HCT116 (cell line): Measurements from ENCODE around the gene MAPRE3. TPM values are rescaled to one million over a fixed set of nuclear protein-coding genes. Genes with fewer than 3 reads are reported as not detected.

Experiments used
- ATAC-seq: fragments of 200-7000 bp; cut with Tn5 transposase; 2 replicates; pipeline ENCODE4 v1.9.1; 2020; ENCODE audit warnings: mild to moderate bottlenecking, moderate library complexity
- BruUV-seq: library from RNA; stranded (reverse); fragments of 400-500 nt; replicated peaks from 2 replicates; lab custom pipeline; 2021; lab: Mats Ljungman, UMichigan
- CTCF ChIA-PET: fragments of 300-600 bp; sonication (Branson Sonifier 250); formaldehyde crosslinking; loops from one replicate; lab custom pipeline; 2021; ENCODE audit warnings: antibody characterized with exemption; lab: Charles Lee
- POLR2A ChIA-PET: fragments of 300-600, 350-600 bp; sonication (Branson Sonifier 250); formaldehyde crosslinking; loops from one replicate; lab custom pipeline; 2021; ENCODE audit warnings: antibody characterized with exemption; lab: Charles Lee
- RAD21 ChIA-PET, 2 experiments: fragments of 300-600 bp; sonication (Branson Sonifier 250); formaldehyde crosslinking; loops; one replicate each; lab custom pipeline; 2023; ENCODE audit warnings: low total read pairs in 2 of 2; ENCODE audit not compliant: uncharacterized antibody in 2 of 2, unreplicated experiment in 2 of 2, low non-redundant PET in 1 of 2; lab: Charles Lee
- DNase-seq: peaks from one replicate; pipeline ENCODE4 v3.0.0-alpha.2; 2010; ENCODE audit warnings: low read depth, low spot score
- H2AFZ ChIP-seq: fragments of 200-600 bp; shearing (Covaris generic), sonication (generic); 2 replicates; pipeline ENCODE4 v1.6.1; 2017; ENCODE audit warnings: low read depth, mixed run types, mixed read lengths, antibody characterized with exemption, low read length; ENCODE audit not compliant: poor library complexity, severe bottlenecking
- H3K27ac ChIP-seq: 2 replicates; pipeline ENCODE4 v1.5.1; 2012; ENCODE audit warnings: low read depth, low read length
- H3K27me3 ChIP-seq: fragments of 200-600 bp; sonication (generic); 2 replicates; pipeline ENCODE4 v1.6.1; 2016; ENCODE audit warnings: mixed run types, low read length, mixed read lengths; ENCODE audit not compliant: insufficient read depth
- H3K36me3 ChIP-seq, 2 experiments: fragments of 200-500 bp in 1 of 2; fragments of 200-600 bp in 1 of 2; sonication (Bioruptor generic) in 1 of 2; sonication (generic) in 1 of 2; 2 replicates each; pipeline versions ENCODE4 v1.5.1 to v1.6.1; 2014 to 2016; ENCODE audit warnings: low read length in 2 of 2, inconsistent platforms in 1 of 2, mixed read lengths in 1 of 2, mixed run types in 1 of 2; ENCODE audit not compliant: insufficient read depth in 2 of 2, control insufficient read depth in 1 of 2
- H3K4me1 ChIP-seq, 2 experiments: fragments of 200-600 bp in 1 of 2; sonication (generic) in 1 of 2; 2 replicates each; pipeline versions ENCODE4 v1.5.1 to v1.6.1; 2012 to 2017; ENCODE audit warnings: low read length in 2 of 2, inconsistent platforms in 1 of 2, mild to moderate bottlenecking in 1 of 2, mixed read lengths in 1 of 2, mixed run types in 1 of 2, moderate library complexity in 1 of 2; ENCODE audit not compliant: insufficient read depth in 2 of 2, control insufficient read depth in 1 of 2
- H3K4me2 ChIP-seq: fragments of 200-600 bp; sonication (generic); 2 replicates; pipeline ENCODE4 v1.6.1; 2017; ENCODE audit warnings: mixed run types, low read length, mixed read lengths
- H3K4me3 ChIP-seq, 2 experiments: fragments of 200-600 bp in 1 of 2; sonication (generic) in 1 of 2; replicated peaks in 1 of 2; 2 replicates each; pipeline ENCODE4 v1.5.1; 2011 to 2016; ENCODE audit warnings: low read length in 2 of 2, control low read depth in 1 of 2, low read depth in 1 of 2, mild to moderate bottlenecking in 1 of 2, mixed read lengths in 1 of 2, mixed run types in 1 of 2
- H3K79me2 ChIP-seq: fragments of 200-600 bp; sonication (generic); 2 replicates; pipeline ENCODE4 v1.6.1; 2017; ENCODE audit warnings: mild to moderate bottlenecking, mixed run types, low read length, moderate library complexity, mixed read lengths; ENCODE audit not compliant: insufficient read depth
- H3K9ac ChIP-seq: fragments of 200-600 bp; sonication (generic); 2 replicates; pipeline ENCODE4 v1.6.1; 2016; ENCODE audit warnings: low read length, mixed read lengths
- H3K9me2 ChIP-seq: fragments of 200-600 bp; sonication (generic), shearing (Covaris generic); 2 replicates; pipeline ENCODE4 v1.6.1; 2017; ENCODE audit warnings: mixed run types, mild to moderate bottlenecking, moderate library complexity; ENCODE audit not compliant: insufficient read depth
- H3K9me3 ChIP-seq, 2 experiments: fragments of 200-500 bp in 1 of 2; fragments of 200-600 bp in 1 of 2; sonication (Bioruptor generic) in 1 of 2; sonication (generic) in 1 of 2; 2 replicates each; pipeline ENCODE4 v1.6.1; 2014 to 2017; ENCODE audit warnings: low read length in 2 of 2, mixed read lengths in 2 of 2, inconsistent platforms in 1 of 2, low read depth in 1 of 2, mild to moderate bottlenecking in 1 of 2, mixed run types in 1 of 2, moderate library complexity in 1 of 2; ENCODE audit not compliant: control insufficient read depth in 1 of 2, insufficient read depth in 1 of 2
- H4K20me1 ChIP-seq: fragments of 200-600 bp; sonication (generic), shearing (Covaris generic); 2 replicates; pipeline ENCODE4 v1.6.1; 2017; ENCODE audit warnings: mixed run types, mild to moderate bottlenecking, moderate library complexity; ENCODE audit not compliant: insufficient read depth
- CEBPB ChIP-seq: IDR thresholded peaks from 2 replicates; pipeline ENCODE4 v1.6.1; 2012; ENCODE audit warnings: low read depth
- EZH2phosphoT487 ChIP-seq: fragments of 200-600 bp; IDR thresholded peaks from 2 replicates; pipeline ENCODE4 v1.6.1; 2018; ENCODE audit warnings: antibody characterized with exemption, borderline replicate concordance
- FOSL1 ChIP-seq: IDR thresholded peaks from 2 replicates; pipeline ENCODE4 v1.6.1; 2012; ENCODE audit warnings: low read depth
- JUND ChIP-seq: IDR thresholded peaks from 2 replicates; pipeline ENCODE4 v1.6.1; 2012
- RAD21 ChIP-seq: IDR thresholded peaks from 2 replicates; pipeline ENCODE4 v1.6.1; 2012; ENCODE audit warnings: low read depth, mild to moderate bottlenecking
- SRF ChIP-seq: IDR thresholded peaks from 2 replicates; pipeline ENCODE4 v1.6.1; 2012; ENCODE audit warnings: low read depth
- intact Hi-C: fragments of 100-400 bp; cut with micrococcal nuclease; formaldehyde crosslinking; loops from 2 replicates; pipeline ENCODE4 v1.10.0; 2022
- total RNA-seq: library from RNA; stranded (reverse); gene quantifications from one replicate; pipeline ENCODE4 v1.2.1, GENCODE V29; 2021; ENCODE audit not compliant: unreplicated experiment
- TF ChIP-seq, protein P1 (sequence below): IDR thresholded peaks from 2 replicates; pipeline ENCODE4 v1.6.1; 2012; ENCODE audit warnings: low read depth
- TF ChIP-seq, protein P2 (sequence below): IDR thresholded peaks from 2 replicates; pipeline ENCODE4 v1.6.1; 2012

The MAPRE3 gene
- total RNA-seq, 1 experiment from 2014 or later: 12.1 TPM

DNA sequence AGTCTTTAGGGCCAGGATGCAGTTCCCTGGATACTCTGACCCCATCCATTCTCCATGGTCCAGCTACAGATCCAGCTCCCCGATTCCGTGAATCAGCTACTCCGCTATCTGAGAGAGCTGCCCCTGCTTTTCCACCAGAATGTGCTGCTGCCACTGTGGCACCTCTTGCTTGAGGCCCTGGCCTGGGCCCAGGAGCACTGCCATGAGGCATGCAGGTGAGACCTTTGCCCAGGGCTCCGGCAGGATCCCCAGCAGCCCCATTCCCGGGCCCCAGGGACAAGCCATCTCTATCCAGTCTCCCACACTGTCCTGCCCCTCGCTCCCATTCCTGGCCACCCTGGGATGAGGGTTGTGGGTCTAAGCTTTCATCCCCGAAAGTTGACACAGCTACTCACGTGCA is 69.8 kb downstream of the MAPRE3 start (continued):
- no peak for TF ChIP-seq CEBPB
- TF ChIP-seq, protein P1, sequence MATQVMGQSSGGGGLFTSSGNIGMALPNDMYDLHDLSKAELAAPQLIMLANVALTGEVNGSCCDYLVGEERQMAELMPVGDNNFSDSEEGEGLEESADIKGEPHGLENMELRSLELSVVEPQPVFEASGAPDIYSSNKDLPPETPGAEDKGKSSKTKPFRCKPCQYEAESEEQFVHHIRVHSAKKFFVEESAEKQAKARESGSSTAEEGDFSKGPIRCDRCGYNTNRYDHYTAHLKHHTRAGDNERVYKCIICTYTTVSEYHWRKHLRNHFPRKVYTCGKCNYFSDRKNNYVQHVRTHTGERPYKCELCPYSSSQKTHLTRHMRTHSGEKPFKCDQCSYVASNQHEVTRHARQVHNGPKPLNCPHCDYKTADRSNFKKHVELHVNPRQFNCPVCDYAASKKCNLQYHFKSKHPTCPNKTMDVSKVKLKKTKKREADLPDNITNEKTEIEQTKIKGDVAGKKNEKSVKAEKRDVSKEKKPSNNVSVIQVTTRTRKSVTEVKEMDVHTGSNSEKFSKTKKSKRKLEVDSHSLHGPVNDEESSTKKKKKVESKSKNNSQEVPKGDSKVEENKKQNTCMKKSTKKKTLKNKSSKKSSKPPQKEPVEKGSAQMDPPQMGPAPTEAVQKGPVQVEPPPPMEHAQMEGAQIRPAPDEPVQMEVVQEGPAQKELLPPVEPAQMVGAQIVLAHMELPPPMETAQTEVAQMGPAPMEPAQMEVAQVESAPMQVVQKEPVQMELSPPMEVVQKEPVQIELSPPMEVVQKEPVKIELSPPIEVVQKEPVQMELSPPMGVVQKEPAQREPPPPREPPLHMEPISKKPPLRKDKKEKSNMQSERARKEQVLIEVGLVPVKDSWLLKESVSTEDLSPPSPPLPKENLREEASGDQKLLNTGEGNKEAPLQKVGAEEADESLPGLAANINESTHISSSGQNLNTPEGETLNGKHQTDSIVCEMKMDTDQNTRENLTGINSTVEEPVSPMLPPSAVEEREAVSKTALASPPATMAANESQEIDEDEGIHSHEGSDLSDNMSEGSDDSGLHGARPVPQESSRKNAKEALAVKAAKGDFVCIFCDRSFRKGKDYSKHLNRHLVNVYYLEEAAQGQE: no peak
- TF ChIP-seq, all 23 proteins: peak for 0

DNA sequence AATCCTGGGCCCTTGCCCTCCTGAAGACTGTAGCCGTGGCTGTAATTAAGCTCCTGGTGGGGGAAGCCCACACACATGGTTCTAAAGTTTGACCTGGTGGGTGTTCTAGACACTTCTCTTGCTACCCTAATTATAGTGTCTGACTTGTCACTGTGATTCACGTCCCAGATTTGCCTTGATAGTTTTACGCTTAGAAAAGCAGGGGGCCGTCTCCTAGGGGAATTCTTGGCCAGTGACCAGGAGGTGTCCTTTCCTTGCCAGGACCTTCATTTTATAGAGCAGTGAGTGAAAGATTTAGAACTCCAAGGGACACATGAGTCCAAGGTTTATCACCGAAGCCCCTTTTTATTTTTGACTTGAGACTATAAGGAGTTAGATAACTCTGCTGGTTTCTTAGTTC is 71.3 kb downstream of the MAPRE3 start:
- ChIA-PET POLR2A (no interaction called here), CTCF (no interaction called here), RAD21 (no interaction called here)
- no peaks in the 10 kb centered on the region for H3K4me1 ChIP-seq
- no peaks in the 10 kb centered on the region for H3K27me3 ChIP-seq
- DNase-seq: no peak
- peaks cover 5% of the 10 kb centered on the region; the same call in 1 of the 2 replicates for H4K20me1 ChIP-seq
- no TSS peak for BruUV-seq
- H3K27ac ChIP-seq: no peak overlapping the region
- no peak for ATAC-seq
- no peak overlapping the region for H2AFZ ChIP-seq
- H3K36me3 ChIP-seq: peaks cover 24 to 32% of the 10 kb centered on the region in 2 experiments; a peak in 3 of 4 replicates
- H3K79me2 ChIP-seq: no peaks in the 10 kb centered on the region
- TF ChIP-seq, protein P2, sequence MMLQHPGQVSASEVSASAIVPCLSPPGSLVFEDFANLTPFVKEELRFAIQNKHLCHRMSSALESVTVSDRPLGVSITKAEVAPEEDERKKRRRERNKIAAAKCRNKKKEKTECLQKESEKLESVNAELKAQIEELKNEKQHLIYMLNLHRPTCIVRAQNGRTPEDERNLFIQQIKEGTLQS: no peak
- no peak for TF ChIP-seq RAD21
- no peak for TF ChIP-seq JUND
- no peak for TF ChIP-seq CEBPB
- no peak for TF ChIP-seq FOSL1
- no peak for TF ChIP-seq SRF
- no peak for TF ChIP-seq EZH2phosphoT487
- no peak overlapping the region for H3K9ac ChIP-seq
- H3K4me2 ChIP-seq: no peak overlapping the region
- no peaks in the 10 kb centered on the region for H3K9me3 ChIP-seq
- no peak overlapping the region for H3K4me3 ChIP-seq
- intact Hi-C loops: no loop called here
- H3K9me2 ChIP-seq: no peaks in the 10 kb centered on the region
